IPS-18a (cell line): ENCODE data around the gene CHGA.

Experiments
- H3K27ac ChIP-seq: one replicate; pipeline ENCODE4 v1.5.1; 2013; ENCODE audit warnings: low read length
- H3K27me3 ChIP-seq: one replicate; pipeline ENCODE4 v1.6.1; 2013; ENCODE audit warnings: mild to moderate bottlenecking, low read length; ENCODE audit not compliant: control insufficient read depth, insufficient read depth
- H3K36me3 ChIP-seq: one replicate; pipeline ENCODE4 v1.6.1; 2013; ENCODE audit warnings: low read depth, low read length; ENCODE audit not compliant: control insufficient read depth
- H3K4me1 ChIP-seq: one replicate; pipeline ENCODE4 v1.6.1; 2013; ENCODE audit warnings: low read depth, low read length; ENCODE audit not compliant: control insufficient read depth
- H3K4me3 ChIP-seq: one replicate; pipeline ENCODE4 v1.5.1; 2013; ENCODE audit warnings: low read length
- H3K9ac ChIP-seq: one replicate; pipeline ENCODE4 v1.6.1; 2013; ENCODE audit warnings: mild to moderate bottlenecking, low read length, moderate library complexity
- H3K9me3 ChIP-seq: one replicate; pipeline ENCODE4 v1.6.1; 2013; ENCODE audit warnings: low read depth, low read length; ENCODE audit not compliant: control insufficient read depth

The CHGA gene

DNA sequence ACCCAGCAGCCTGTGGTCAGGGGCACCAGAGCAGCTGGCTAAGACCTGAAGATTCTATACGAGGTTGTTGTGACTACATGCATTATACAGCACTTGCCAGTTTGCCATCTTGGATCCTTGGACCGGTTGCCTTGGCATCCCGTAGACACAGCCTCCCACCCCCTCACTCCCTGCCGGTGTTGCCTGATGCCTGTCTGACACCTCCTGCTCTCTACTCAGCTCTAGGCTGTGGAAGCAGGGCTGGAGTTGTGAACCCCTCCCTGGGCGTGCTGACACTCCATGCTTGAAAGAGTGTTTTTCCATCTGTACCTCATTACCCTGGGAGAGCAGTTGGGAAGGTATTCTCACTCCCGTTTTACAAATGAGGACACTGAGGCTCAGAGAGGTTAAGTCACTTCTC is 2.5 kb downstream of the CHGA start:
- Histone ChIP-seq H3K4me1 (peaks cover 15% of the 10 kb centered on the region), H3K27me3 (peaks cover 23% of the 10 kb centered on the region)

DNA sequence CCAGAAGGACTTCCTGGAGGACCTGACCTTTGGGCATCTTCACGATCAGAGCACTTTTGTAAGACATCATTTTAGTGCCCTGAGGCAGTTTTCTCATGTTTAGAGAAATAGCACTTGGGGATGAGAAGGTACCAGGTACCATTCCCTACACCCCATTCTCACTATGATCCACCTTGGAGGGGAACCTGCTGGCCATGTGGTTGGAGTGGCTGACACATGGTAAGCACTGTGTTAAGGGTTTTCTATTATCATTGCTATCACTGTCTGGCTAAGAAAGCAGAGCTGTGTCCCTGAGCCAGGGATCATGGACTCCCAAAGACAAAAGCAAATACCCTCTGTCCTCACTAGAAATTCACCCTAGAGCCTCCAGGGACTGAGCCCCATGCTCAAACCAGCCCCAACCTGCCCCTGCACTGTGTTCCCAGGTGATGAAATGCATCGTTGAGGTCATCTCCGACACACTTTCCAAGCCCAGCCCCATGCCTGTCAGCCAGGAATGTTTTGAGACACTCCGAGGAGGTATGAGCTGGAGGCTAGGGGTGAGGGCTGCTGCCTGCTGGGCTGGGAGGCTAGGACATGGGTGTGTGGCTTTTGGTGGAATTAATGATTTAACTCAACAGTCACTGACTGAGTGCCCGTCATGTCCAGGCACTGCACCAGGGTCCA is 3.4 kb downstream of the CHGA start:
- Histone ChIP-seq H3K9ac (no peak overlapping the region), H3K27ac (no peak overlapping the region), H3K4me3 (no peak overlapping the region), H3K27me3 (peaks cover 17% of the 10 kb centered on the region), H3K36me3 (peaks cover 5% of the 10 kb centered on the region), H3K4me1 (peaks cover 15% of the 10 kb centered on the region), H3K9me3 (no peaks in the 10 kb centered on the region)

More for the DNA sequence above, 2.5 kb downstream of the CHGA start:
- Histone ChIP-seq H3K36me3 (peaks cover 5% of the 10 kb centered on the region), H3K9ac (no peak overlapping the region), H3K9me3 (no peaks in the 10 kb centered on the region), H3K4me3 (no peak overlapping the region), H3K27ac (no peak overlapping the region)

DNA sequence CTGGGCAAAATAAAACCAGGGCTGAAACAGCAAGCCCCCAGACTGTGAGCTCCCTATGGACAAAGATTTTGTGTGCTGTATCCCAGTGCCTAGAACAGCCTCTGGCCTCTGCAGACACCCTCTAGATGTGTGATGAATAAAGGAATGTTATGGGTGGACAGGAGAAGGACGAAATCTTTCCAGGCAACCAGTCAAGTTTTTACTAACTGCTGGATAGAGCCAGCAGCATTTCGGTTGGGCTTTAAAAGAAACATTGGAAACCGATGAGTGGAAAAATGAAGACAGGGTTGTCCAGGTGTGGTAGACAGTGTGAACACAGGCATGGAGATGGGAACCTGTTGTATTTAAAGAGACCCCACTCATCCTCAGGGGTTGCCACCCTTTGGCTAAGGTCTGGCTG is 4.0 kb downstream of the CHGA start:
- H3K36me3 ChIP-seq, result peaks cover 5% of the 10 kb centered on the region
- no peak overlapping the region for H3K27ac ChIP-seq
- H3K9ac ChIP-seq, result no peak overlapping the region
- no peaks in the 10 kb centered on the region for H3K9me3 ChIP-seq
- H3K4me1 ChIP-seq, result peaks cover 15% of the 10 kb centered on the region
- H3K4me3 ChIP-seq, result no peak overlapping the region
- peaks cover 11% of the 10 kb centered on the region for H3K27me3 ChIP-seq

DNA sequence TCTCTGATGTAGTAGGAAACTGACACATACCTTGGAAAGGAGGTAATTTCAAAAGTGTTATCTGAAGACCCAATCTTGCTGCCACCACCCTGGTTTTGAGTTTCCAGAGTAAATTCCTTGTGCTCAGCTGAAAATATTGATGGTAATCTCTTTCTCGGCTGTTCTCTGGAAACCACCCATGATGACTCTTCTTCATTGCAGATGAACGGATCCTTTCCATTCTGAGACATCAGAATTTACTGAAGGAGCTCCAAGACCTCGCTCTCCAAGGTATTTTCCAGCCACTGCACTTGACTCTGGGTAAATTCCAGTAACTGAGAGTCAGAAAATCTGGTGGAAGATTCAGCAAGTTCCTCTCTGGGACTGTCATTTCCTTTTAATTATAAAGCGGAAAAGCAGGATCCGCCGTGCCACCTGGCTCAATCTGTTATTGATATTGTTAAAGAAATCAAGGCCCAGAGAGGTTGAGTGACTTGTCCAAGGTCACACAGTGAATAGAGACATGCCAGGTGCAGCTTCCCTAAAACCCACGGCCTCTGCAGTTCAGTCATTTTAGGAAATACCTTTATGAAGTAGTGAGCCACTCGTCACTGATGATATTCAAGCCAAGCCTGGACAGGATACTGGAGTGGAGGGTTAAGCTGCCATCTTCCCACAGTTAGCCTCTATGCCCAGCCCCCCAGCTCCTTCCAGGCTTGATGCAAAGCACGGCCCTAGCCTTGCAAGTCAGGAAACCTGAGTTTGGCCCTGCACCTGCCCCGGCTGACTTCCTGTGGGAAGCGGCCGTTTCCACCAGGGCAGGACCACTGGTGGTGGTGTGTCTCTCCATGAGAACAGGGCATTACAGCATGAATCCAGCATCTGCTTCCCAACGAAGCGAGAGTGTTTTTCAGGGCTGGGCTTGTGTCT is 4.7 kb downstream of the CHGA start:
- no peak overlapping the region for H3K27ac ChIP-seq
- H3K27me3 ChIP-seq, result peaks cover 5% of the 10 kb centered on the region
- no peak overlapping the region for H3K9ac ChIP-seq
- no peak overlapping the region for H3K4me3 ChIP-seq
- H3K9me3 ChIP-seq, result no peaks in the 10 kb centered on the region
- peaks cover 13% of the 10 kb centered on the region for H3K4me1 ChIP-seq
- peaks cover 5% of the 10 kb centered on the region for H3K36me3 ChIP-seq

DNA sequence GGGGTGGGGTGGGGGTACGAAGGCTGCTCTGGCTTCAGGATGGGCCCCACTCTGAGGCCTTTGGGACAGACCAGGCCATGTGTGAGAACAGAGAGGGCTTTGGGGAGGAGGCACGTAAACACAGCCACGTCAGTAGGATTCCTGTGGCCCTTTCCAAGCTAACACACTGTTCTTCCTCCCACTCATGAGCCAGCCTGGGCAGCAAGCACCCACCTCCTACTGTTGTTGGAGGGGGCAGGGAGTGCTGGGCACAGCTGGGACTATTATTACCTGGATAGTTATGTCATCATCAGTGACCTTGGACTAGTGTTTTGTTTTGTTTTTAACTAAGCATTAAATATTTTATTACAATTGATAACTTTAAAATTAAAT is 5.3 kb downstream of the CHGA start:
- Histone ChIP-seq H3K27me3 (peaks cover 4% of the 10 kb centered on the region), H3K4me1 (peaks cover 13% of the 10 kb centered on the region)

DNA sequence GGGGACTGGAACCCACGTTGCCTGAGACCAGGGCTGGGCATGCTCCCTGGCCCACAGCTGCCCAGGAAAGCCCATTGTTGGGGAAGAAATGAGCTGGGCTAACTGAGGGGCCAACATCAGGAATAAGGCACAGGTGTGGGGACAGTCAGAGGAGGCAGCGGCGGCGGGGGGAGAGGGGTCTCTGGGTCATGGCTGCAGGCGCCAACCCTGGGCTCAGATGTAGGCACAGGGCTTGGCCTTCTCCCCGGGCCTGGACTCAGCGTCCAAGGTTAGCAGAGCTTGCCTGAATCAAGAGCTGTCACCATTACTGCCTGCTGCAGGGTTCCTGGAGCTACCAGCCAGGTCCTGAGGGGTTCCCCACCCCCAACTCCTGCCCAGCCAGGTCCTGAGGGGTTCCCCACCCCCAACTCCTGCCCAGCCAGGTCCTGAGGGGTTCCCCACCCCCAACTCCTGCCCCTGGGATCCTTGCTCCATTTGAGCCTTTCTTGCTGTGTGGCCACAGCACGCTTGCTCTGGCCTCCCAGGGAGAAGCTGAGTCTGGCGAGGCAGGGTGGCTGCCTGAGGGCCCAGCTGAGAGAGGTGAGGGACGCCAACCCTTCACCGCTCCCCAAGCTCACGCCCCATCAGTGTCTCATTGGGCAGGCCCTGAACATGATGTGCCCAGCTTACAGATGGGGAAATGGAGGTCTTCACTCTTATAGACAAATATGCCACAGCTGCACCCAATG is 6.2 kb downstream of the CHGA start:
- Histone ChIP-seq H3K4me3 (no peak overlapping the region), H3K27me3 (no peaks in the 10 kb centered on the region), H3K4me1 (peaks cover 12% of the 10 kb centered on the region), H3K27ac (no peak overlapping the region), H3K9me3 (no peaks in the 10 kb centered on the region), H3K9ac (no peak overlapping the region), H3K36me3 (peaks cover 5% of the 10 kb centered on the region)

More for the DNA sequence above, 5.3 kb downstream of the CHGA start:
- Histone ChIP-seq H3K9ac (no peak overlapping the region), H3K36me3 (peaks cover 5% of the 10 kb centered on the region), H3K9me3 (no peaks in the 10 kb centered on the region), H3K4me3 (no peak overlapping the region), H3K27ac (no peak overlapping the region)

DNA sequence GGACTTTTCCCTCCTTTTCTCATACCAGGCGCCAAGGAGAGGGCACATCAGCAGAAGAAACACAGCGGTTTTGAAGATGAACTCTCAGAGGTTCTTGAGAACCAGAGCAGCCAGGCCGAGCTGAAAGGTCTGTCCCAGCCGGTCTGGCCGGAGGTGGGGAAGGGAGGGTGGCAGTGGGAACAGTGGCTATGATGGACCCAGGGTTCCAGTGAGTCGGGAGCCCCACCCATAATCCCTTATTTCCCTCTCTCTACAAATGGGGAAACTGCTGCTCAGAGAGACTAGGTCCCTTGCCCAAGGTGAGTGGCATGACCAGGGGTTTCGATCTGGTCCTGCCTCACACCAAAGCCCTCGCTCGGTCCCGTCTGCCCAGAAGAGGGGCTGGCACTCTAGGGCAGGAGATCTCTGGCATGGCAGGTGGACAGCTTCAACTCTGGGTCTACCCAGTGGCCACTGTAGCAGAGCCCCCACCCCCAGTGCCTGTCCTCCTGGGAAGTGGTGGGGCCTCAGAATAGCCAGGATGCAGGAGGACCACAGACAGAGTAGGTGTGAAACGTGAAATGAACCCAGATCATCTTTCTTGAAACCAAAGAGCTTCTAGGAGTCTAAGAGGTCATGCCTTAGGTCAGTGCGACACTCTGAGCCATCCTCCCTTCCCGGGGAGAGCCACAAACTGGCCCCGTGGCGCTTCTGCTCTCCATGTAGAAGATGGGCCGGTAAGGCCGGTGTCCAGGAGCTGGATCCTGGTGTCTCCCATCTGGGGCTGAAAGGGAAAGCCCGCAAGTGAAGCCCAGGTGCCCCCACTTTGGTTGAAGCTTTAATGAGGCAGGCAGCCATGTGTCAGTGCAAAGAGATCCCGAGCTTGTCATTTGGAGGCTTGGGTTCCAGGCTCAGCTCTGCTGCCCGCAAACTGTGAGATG is 7.0 kb downstream of the CHGA start:
- Histone ChIP-seq H3K36me3 (peaks cover 5% of the 10 kb centered on the region), H3K9ac (no peak overlapping the region), H3K27ac (no peak overlapping the region), H3K9me3 (no peaks in the 10 kb centered on the region), H3K4me3 (no peak overlapping the region), H3K27me3 (no peaks in the 10 kb centered on the region), H3K4me1 (peaks cover 4% of the 10 kb centered on the region)

DNA sequence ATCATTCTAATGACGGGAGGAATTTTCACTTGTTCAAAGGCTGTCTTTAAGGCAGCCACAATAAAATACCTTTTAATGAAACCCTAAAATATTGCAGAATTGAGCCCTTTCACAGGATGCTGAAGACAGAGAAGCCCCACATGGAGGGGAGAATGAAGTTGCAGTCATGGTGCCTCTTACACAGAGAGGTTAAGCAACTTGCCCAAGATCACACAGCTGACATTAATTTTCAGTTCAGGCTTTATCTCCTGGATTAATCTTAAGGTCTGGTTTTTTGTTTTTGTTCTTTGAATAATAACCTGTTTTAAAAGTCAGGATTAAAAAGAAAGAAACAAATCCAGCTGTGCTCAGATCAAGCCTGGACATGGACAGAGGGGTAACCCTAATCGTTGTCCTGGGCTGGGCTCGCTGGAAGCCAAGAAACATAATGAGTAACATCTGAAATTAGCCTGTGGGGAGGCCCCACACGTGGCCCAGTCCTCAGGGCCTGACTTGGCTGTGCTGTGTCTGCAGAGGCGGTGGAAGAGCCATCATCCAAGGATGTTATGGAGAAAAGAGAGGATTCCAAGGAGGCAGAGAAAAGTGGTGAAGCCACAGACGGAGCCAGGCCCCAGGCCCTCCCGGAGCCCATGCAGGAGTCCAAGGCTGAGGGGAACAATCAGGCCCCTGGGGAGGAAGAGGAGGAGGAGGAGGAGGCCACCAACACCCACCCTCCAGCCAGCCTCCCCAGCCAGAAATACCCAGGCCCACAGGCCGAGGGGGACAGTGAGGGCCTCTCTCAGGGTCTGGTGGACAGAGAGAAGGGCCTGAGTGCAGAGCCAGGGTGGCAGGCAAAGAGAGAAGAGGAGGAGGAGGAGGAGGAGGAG is 8.0 kb downstream of the CHGA start:
- Histone ChIP-seq H3K9ac (no peak overlapping the region), H3K4me1 (no peaks in the 10 kb centered on the region), H3K4me3 (no peak overlapping the region), H3K36me3 (peaks cover 5% of the 10 kb centered on the region), H3K27me3 (no peaks in the 10 kb centered on the region), H3K27ac (no peak overlapping the region), H3K9me3 (no peaks in the 10 kb centered on the region)

DNA sequence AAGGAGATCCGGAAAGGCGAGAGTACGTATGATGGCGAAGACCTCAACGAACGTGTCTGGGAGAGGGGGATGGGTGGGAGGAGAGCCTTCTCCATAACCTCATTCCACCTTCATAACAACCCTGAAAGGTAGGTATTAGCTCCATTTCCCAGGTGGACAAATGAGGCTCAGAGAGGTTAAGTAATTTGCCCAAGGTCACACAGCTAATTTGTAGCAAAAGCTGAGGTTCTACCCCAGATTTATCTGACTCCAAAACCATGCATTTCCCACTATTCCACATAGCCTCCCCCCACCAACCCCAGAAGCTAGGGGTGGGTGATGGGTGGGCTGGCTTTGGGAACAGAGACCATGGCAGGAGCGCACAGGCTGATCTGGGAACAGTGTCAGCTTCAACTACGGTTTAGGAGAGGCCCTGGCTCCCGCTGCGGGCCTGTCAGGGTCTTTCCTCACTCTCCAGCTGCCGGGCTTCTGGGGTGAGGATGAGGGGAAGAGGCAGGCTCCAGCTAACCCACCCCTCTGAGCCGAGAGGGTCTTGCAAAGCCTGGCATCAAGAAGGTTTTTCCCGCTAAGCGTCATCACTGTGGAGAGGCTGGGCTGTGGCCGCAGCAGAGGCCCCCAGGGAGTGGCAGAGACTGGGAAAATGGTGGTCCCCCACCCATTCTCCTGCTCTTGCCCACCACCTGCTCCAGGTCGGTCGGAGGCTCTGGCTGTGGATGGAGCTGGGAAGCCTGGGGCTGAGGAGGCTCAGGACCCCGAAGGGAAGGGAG is 8.9 kb downstream of the CHGA start:
- Histone ChIP-seq H3K4me1 (no peaks in the 10 kb centered on the region), H3K4me3 (no peak overlapping the region), H3K27me3 (no peaks in the 10 kb centered on the region), H3K27ac (no peak overlapping the region), H3K9me3 (no peaks in the 10 kb centered on the region), H3K36me3 (peaks cover 5% of the 10 kb centered on the region), H3K9ac (no peak overlapping the region)
